ENCODE results near the gene ZRSR2.
"Not testable (repeated sequence)": the region's sequence is repeated elsewhere in the genome, so short reads cannot be mapped to it uniquely, and the experiment has no call there.

Gene ZRSR2

GRCh38 chrX:15829217-15829616, 38.9 kb downstream of the ZRSR2 start:
- Histone ChIP-seq H3K9me3 (no peaks in the 10 kb centered on the region), H3K27me3 (no peaks in the 10 kb centered on the region), H3K4me3 (ENCODE audit: low read depth in 1 of 2, low read length in 1 of 2) (no peak overlapping the region), H3K36me3 (peaks cover 8% of the 10 kb centered on the region), H3K4me1 (ENCODE audit: control insufficient read depth in 1 of 2, insufficient read depth in 1 of 2, low read depth in 1 of 2, low read length in 1 of 2) (no peaks in the 10 kb centered on the region), H3K27ac (no peak overlapping the region)
- TF ChIP-seq, protein P1, sequence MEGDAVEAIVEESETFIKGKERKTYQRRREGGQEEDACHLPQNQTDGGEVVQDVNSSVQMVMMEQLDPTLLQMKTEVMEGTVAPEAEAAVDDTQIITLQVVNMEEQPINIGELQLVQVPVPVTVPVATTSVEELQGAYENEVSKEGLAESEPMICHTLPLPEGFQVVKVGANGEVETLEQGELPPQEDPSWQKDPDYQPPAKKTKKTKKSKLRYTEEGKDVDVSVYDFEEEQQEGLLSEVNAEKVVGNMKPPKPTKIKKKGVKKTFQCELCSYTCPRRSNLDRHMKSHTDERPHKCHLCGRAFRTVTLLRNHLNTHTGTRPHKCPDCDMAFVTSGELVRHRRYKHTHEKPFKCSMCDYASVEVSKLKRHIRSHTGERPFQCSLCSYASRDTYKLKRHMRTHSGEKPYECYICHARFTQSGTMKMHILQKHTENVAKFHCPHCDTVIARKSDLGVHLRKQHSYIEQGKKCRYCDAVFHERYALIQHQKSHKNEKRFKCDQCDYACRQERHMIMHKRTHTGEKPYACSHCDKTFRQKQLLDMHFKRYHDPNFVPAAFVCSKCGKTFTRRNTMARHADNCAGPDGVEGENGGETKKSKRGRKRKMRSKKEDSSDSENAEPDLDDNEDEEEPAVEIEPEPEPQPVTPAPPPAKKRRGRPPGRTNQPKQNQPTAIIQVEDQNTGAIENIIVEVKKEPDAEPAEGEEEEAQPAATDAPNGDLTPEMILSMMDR (IDR thresholded peaks at IDR 0.05), result no peak

- not testable (repeated sequence) for H3K27me3 ChIP-seq; H3K4me1 ChIP-seq (ENCODE audit: control insufficient read depth in 1 of 2, insufficient read depth in 1 of 2, low read depth in 1 of 2, low read length in 1 of 2); H3K27ac ChIP-seq; H3K4me3 ChIP-seq (ENCODE audit: low read depth in 1 of 2, low read length in 1 of 2); H3K9me3 ChIP-seq; H3K36me3 ChIP-seq
These were observed 41.1 kb downstream of the ZRSR2 start for GRCh38 chrX:15831347-15831746.

- no peaks in the 10 kb centered on the region for H3K36me3 ChIP-seq
- TF ChIP-seq, protein P1 (IDR thresholded peaks at IDR 0.05), result no peak
- no peak overlapping the region for H3K4me3 ChIP-seq (ENCODE audit: low read depth in 1 of 2, low read length in 1 of 2)
- H3K4me1 ChIP-seq (ENCODE audit: control insufficient read depth in 1 of 2, insufficient read depth in 1 of 2, low read depth in 1 of 2, low read length in 1 of 2), result no peaks in the 10 kb centered on the region
- no peaks in the 10 kb centered on the region for H3K9me3 ChIP-seq
- H3K27me3 ChIP-seq, result no peaks in the 10 kb centered on the region
- no peak overlapping the region for H3K27ac ChIP-seq
These were observed 43.8 kb downstream of the ZRSR2 start for GRCh38 chrX:15834053-15834452.

GRCh38 chrX:15834827-15835595, 44.7 kb downstream of the ZRSR2 start:
- H3K9me3 ChIP-seq, result no peaks in the 10 kb centered on the region
- H3K36me3 ChIP-seq, result no peaks in the 10 kb centered on the region
- H3K4me1 ChIP-seq (ENCODE audit: control insufficient read depth in 1 of 2, insufficient read depth in 1 of 2, low read depth in 1 of 2, low read length in 1 of 2), result no peaks in the 10 kb centered on the region
- TF ChIP-seq, protein P1 (IDR thresholded peaks at IDR 0.05), result no peak
- H3K27me3 ChIP-seq, result no peaks in the 10 kb centered on the region
- H3K4me3 ChIP-seq (ENCODE audit: low read depth in 1 of 2, low read length in 1 of 2), result no peak overlapping the region
- no peak overlapping the region for H3K27ac ChIP-seq

- Histone ChIP-seq H3K4me3 (ENCODE audit: low read depth in 1 of 2, low read length in 1 of 2) (no peak overlapping the region), H3K4me1 (ENCODE audit: control insufficient read depth in 1 of 2, insufficient read depth in 1 of 2, low read depth in 1 of 2, low read length in 1 of 2) (no peaks in the 10 kb centered on the region), H3K27ac (no peak overlapping the region), H3K27me3 (no peaks in the 10 kb centered on the region), H3K36me3 (peaks cover 1% of the 10 kb centered on the region), H3K9me3 (no peaks in the 10 kb centered on the region)
- TF ChIP-seq, protein P1 (IDR thresholded peaks at IDR 0.05), result no peak
These were observed 47.7 kb downstream of the ZRSR2 start for GRCh38 chrX:15838017-15838416.

DNA sequence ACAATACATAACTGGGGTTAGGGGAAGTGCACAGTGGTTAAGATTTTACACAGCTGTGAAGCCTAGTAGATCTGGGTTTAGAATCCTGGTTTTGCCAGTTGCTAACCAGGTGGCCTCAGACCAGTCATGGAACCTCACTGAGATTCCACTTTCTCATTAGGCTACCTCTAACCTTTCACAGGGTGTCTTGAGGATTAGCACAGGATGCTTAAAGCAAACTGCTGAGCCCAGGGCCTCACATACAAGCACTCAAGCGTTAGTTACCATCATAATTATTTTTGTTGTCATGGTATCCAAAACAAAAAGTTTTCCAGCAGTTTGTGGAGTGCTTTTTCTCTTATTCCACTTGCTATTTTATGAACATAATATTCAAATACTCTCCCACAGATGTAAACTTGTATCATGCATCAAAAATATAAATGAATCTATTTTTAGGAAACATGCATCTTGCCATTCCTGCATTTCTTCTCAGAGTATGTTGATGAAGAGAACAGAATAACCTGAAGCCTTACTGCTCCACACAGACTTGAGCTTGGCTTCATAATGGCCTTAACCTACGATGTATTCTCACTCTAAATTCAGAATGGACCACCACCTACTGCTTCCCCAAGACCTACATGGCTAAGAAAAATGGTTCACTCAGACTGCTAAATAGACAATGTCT, 51.7 kb downstream of the ZRSR2 start:
- Histone ChIP-seq H3K9me3 (no peaks in the 10 kb centered on the region), H3K4me1 (ENCODE audit: control insufficient read depth in 1 of 2, insufficient read depth in 1 of 2, low read depth in 1 of 2, low read length in 1 of 2) (no peaks in the 10 kb centered on the region), H3K27ac (no peak overlapping the region), H3K36me3 (peaks cover 14% of the 10 kb centered on the region), H3K27me3 (no peaks in the 10 kb centered on the region), H3K4me3 (ENCODE audit: low read depth in 1 of 2, low read length in 1 of 2) (no peak overlapping the region)
- TF ChIP-seq, protein P1 (IDR thresholded peaks at IDR 0.05), result no peak
